BJ (cell line): Measurements from ENCODE around the gene SLAMF1. TPM values are rescaled to one million over a fixed set of nuclear protein-coding genes. Genes with fewer than 3 reads are reported as not detected.

Source experiments
- CTCF ChIA-PET: fragments of 350-600 bp; formaldehyde crosslinking; extraction: SDS; loops from one replicate; lab custom pipeline; 2021; ENCODE audit warnings: antibody characterized with exemption, inconsistent platforms; lab: Yijun Ruan, JAX
- POLR2A ChIA-PET: fragments of 300-600 bp; sonication (Branson Sonifier 250); formaldehyde crosslinking; extraction: SDS; loops from one replicate; lab custom pipeline; 2021; ENCODE audit warnings: antibody characterized with exemption; lab: Charles Lee
- DNase-seq: peaks from one replicate; pipeline ENCODE4 v3.0.0-alpha.2; 2011; ENCODE audit warnings: low read depth
- H3K27me3 ChIP-seq: 2 replicates; pipeline ENCODE4 v1.6.0; 2011; ENCODE audit warnings: low read length; ENCODE audit not compliant: control insufficient read depth, insufficient read depth
- H3K36me3 ChIP-seq: 2 replicates; pipeline ENCODE4 v1.5.1; 2011; ENCODE audit warnings: low read length; ENCODE audit not compliant: control insufficient read depth, insufficient read depth
- H3K4me3 ChIP-seq: 2 replicates; pipeline ENCODE4 v1.5.1; 2011; ENCODE audit warnings: low read depth, mild to moderate bottlenecking, control low read depth, low read length
- polyA plus RNA-seq: library from polyadenylated mRNA; depleted of rRNA; stranded (reverse); fragments of >200 nt; gene quantifications from 2 replicates; pipeline ENCODE4 v1.2.3, GENCODE V29; 2011
- TF ChIP-seq, protein P1 (sequence below): IDR thresholded peaks from 2 replicates; pipeline ENCODE4 v1.5.1; 2011; ENCODE audit warnings: low read depth, mild to moderate bottlenecking, control low read depth, inconsistent platforms, low read length, moderate library complexity; ENCODE audit not compliant: insufficient read depth

Gene SLAMF1
- polyA plus RNA-seq, 1 experiment = not detected

DNA sequence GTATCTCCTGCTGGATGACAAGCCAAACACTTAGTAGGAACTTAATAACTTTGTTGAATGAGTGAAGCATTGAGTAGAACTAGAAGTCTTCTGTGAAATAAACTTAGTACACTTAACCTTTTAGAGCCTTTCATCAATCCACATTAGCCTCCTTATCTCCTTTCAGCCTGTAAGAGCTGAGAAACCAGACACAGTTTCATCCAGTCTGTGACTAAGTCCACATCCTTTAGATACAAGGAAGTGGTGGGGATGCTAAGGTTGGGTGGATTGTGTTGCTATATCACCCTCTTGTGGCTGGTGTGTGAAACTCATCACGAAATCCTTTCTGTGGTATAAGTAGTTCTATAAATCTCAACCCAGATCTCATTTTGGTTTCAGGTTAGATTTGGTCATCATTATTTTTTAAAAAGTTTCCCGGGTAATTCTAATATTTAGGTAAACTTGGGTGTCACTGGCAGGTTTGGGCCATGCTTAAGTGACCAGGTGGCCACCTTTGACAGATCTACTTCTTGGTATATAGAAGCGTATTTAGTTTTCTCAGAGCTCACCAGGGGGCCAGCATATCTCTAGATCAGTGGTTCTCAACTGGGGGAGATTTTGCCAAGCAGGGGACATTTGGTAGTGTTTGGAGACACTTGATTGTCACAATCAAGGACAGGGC, 39.7 kb downstream of the SLAMF1 start:
- TF ChIP-seq, protein P1, sequence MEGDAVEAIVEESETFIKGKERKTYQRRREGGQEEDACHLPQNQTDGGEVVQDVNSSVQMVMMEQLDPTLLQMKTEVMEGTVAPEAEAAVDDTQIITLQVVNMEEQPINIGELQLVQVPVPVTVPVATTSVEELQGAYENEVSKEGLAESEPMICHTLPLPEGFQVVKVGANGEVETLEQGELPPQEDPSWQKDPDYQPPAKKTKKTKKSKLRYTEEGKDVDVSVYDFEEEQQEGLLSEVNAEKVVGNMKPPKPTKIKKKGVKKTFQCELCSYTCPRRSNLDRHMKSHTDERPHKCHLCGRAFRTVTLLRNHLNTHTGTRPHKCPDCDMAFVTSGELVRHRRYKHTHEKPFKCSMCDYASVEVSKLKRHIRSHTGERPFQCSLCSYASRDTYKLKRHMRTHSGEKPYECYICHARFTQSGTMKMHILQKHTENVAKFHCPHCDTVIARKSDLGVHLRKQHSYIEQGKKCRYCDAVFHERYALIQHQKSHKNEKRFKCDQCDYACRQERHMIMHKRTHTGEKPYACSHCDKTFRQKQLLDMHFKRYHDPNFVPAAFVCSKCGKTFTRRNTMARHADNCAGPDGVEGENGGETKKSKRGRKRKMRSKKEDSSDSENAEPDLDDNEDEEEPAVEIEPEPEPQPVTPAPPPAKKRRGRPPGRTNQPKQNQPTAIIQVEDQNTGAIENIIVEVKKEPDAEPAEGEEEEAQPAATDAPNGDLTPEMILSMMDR = peak; percentile 73
- Histone ChIP-seq H3K4me3 (no peak overlapping the region), H3K27me3 (peaks cover 2% of the 10 kb centered on the region; the same call in 1 of the 2 replicates), H3K36me3 (no peaks in the 10 kb centered on the region)
- ChIA-PET POLR2A (no interaction called here), CTCF (interaction anchor here (1.4 to 3.6 kb wide), 3 partner anchors 53 to 178 kb away, joined by 4 to 16 read pairs (median 4); no protein-coding TSS in a partner anchor)
- peak; percentile 4 for DNase-seq

DNA sequence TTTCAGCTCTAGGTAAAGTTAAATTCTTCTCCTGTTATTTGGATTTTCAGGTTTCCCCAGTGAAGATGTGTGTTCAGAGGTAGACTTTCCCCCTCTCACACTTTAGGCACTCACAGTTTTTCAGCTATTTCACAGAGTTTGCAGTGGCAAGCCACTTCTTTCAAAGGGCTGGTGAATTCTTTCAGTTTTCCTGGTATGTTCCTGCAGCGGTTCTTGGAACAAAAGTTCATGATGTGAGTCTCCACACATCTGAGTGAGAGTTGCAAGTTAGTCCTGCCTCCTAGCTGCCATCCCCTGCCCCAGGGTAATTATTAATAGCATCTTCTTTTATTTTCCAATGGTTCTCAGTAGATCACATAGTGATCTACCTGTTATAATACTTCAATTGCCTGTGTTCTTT, 40.2 kb downstream of the SLAMF1 start:
- TF ChIP-seq, protein P1 = no peak
- H3K27me3 ChIP-seq = peaks cover 2% of the 10 kb centered on the region; the same call in 1 of the 2 replicates
- POLR2A ChIA-PET = no interaction called here
- CTCF ChIA-PET = interaction anchor here (1.4 to 3.6 kb wide), 3 partner anchors 53 to 178 kb away, joined by 4 to 16 read pairs (median 4); no protein-coding TSS in a partner anchor
- H3K36me3 ChIP-seq = no peaks in the 10 kb centered on the region
- DNase-seq = no peak
- H3K4me3 ChIP-seq = no peak overlapping the region

DNA sequence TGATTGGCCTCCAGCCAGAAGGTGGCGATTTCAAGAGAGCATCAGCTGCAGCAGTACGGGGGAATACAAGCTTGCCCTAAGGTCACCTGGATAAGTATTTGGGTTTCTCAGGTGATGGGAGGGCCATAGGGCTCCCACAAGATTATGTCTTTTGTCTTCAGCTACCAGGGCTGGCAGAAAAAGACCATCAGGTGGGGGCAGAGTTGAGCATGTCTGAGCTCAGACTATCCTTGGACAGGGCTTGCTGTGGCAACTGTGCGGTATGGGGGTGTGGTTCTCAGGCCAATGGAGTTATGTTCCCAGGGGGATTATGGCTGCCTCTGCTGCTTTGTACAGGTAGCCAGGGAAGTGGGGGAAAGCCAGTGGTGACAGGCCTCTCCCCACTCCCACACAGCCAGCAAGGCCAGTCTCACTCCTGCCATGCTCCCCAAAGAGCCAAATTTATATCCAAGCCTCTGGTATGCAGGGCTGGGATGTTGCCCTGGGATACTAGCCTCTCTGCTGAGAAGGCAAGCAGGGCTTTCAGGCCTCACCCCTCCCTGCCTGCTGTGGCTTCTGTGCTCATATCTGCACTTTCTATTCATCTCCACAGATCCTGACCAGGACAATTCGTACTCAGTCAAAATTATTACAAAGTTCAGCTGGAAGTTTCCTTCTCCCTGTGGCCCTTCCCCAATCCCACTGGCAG, 40.9 kb downstream of the SLAMF1 start:
- DNase-seq = no peak
- TF ChIP-seq, protein P1 = no peak
- Histone ChIP-seq H3K4me3 (no peak overlapping the region), H3K27me3 (peaks cover 2% of the 10 kb centered on the region; the same call in 1 of the 2 replicates), H3K36me3 (no peaks in the 10 kb centered on the region)
- POLR2A ChIA-PET = no interaction called here
- CTCF ChIA-PET = interaction anchor here (3.6 kb wide), 1 partner anchor 177 kb away, joined by 16 read pairs; no protein-coding TSS in a partner anchor

DNA sequence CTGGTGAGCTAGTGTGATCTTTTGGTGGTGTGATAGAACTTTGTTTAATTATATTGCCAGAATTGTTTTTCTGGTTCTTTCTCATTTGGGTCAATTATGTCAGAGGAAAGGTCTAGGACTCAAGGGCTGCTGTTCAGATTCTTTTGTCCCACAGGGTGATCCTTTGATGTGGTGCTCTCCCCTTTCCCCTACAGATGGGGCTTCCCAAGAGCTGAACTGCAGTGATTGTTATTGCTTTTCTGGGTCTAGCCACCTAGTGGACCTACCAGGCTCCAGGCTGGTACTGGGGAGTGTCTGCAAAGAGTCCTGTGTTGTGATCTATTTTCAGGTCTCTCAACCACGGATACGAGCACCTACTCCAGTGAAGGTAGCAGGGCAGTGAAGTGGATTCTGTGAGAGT, 41.6 kb downstream of the SLAMF1 start:
- ChIA-PET CTCF (interaction anchor here (3.6 kb wide), 1 partner anchor 176 kb away, joined by 16 read pairs; no protein-coding TSS in a partner anchor), POLR2A (no interaction called here)
- DNase-seq = no peak
- Histone ChIP-seq H3K27me3 (peaks cover 2% of the 10 kb centered on the region; the same call in 1 of the 2 replicates), H3K36me3 (no peaks in the 10 kb centered on the region), H3K4me3 (no peak overlapping the region)
- TF ChIP-seq, protein P1 = no peak

DNA sequence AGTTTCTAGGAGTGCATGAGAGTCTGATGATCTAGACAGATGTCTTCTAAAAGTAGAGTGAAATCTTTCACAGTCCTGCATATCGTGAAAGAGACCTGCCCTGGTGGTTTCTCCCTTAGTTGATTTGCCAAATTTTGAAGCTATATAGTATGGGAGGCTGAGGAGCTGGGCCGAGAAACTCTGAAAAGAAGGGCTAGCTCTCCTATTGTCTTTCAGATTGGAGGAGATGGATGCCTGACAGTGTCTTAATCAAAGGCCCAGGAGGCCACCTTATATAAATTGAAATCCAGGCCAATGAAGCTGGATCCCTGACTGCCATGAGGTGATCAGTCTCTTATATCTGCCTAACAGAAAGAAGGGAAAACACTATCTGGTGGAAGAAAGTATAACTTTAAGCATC, 49.1 kb downstream of the SLAMF1 start:
- CTCF ChIA-PET = no interaction called here
- H3K27me3 ChIP-seq = no peaks in the 10 kb centered on the region
- no peaks in the 10 kb centered on the region for H3K36me3 ChIP-seq
- H3K4me3 ChIP-seq = no peak overlapping the region
- DNase-seq = no peak
- POLR2A ChIA-PET = no interaction called here
- TF ChIP-seq, protein P1 = no peak
